COLO829 (cell line): ENCODE measurements around the gene PTPRN2.
"Not testable (repeated sequence)": the region's sequence is repeated elsewhere in the genome, so short reads cannot be mapped to it uniquely, and the experiment has no call there.

Source experiments
- DNase-seq: peaks from one replicate; pipeline ENCODE4 v3.0.0; 2012; ENCODE audit warnings: low spot score

PTPRN2 gene

GRCh38 chr7:158550886-158551452, 36.7 kb downstream of the PTPRN2 start:
- no peak for DNase-seq

GRCh38 chr7:158550394-158550700, 37.3 kb downstream of the PTPRN2 start:
- DNase-seq = no peak

- DNase-seq = no peak
These were observed 37.8 kb downstream of the PTPRN2 start for GRCh38 chr7:158549616-158550393.

- no peak for DNase-seq
These were observed 38.4 kb downstream of the PTPRN2 start for GRCh38 chr7:158549176-158549615.

- DNase-seq = no peak
These were observed 38.9 kb downstream of the PTPRN2 start for GRCh38 chr7:158548726-158549125.

GRCh38 chr7:158547817-158548216, 39.8 kb downstream of the PTPRN2 start:
- no peak for DNase-seq

- no peak for DNase-seq
These were observed 41.0 kb downstream of the PTPRN2 start for GRCh38 chr7:158546626-158547025.

- DNase-seq = no peak
These were observed 41.4 kb downstream of the PTPRN2 start for GRCh38 chr7:158546214-158546613.

- DNase-seq = no peak
These were observed 42.9 kb downstream of the PTPRN2 start for GRCh38 chr7:158544708-158545107.

GRCh38 chr7:158543840-158544239, 43.8 kb downstream of the PTPRN2 start:
- DNase-seq = no peak

- no peak for DNase-seq
These were observed 44.7 kb downstream of the PTPRN2 start for GRCh38 chr7:158542651-158543566.

- no peak for DNase-seq
These were observed 46.1 kb downstream of the PTPRN2 start for GRCh38 chr7:158541346-158542010.

- DNase-seq = no peak
These were observed 47.9 kb downstream of the PTPRN2 start for GRCh38 chr7:158539711-158540146.

- no peak for DNase-seq
These were observed 49.3 kb downstream of the PTPRN2 start for GRCh38 chr7:158538156-158538946.

- no peak for DNase-seq
These were observed 50.1 kb downstream of the PTPRN2 start for GRCh38 chr7:158537516-158537882.

- DNase-seq = no peak
These were observed 50.6 kb downstream of the PTPRN2 start for GRCh38 chr7:158536871-158537515.

GRCh38 chr7:158535079-158535478, 52.5 kb downstream of the PTPRN2 start:
- DNase-seq = no peak

- no peak for DNase-seq
These were observed 53.0 kb downstream of the PTPRN2 start for GRCh38 chr7:158534598-158534997.

GRCh38 chr7:158534134-158534515, 53.5 kb downstream of the PTPRN2 start:
- DNase-seq = not testable (repeated sequence)

- no peak for DNase-seq
These were observed 54.1 kb downstream of the PTPRN2 start for GRCh38 chr7:158533386-158534133.
